ENCODE results near the gene CMC1.

CMC1 gene

GRCh38 chr3:28349469-28350000, 108.1 kb downstream of the CMC1 start:
- no peak for DNase-seq (ENCODE audit: low read depth in 2 of 3, low spot score in 2 of 3)
